Measurements from ENCODE around the gene SLC2A11.
A peak's percentile ranks its signal among the peaks of the same experiment; 100 is the strongest.
"Not testable (repeated sequence)": the region's sequence is repeated elsewhere in the genome, so short reads cannot be mapped to it uniquely, and the experiment has no call there.

The SLC2A11 gene

GRCh38 chr22:23847991-23848864 lies 9.4 kb upstream of the SLC2A11 start:
- no peaks in the 10 kb centered on the region for H3K36me3 ChIP-seq (ENCODE audit: control insufficient read depth, insufficient read depth, low read length)
- H3K9ac ChIP-seq (ENCODE audit: low read length): no peak overlapping the region
- no peaks in the 10 kb centered on the region for H3K9me3 ChIP-seq (ENCODE audit: control insufficient read depth, insufficient read depth, low read depth, low read length)
- no peak overlapping the region for H3K4me3 ChIP-seq (ENCODE audit: low read depth, low read length)
- peaks cover 42% of the 10 kb centered on the region for H3K4me1 ChIP-seq (ENCODE audit: control insufficient read depth, insufficient read depth, low read length)
- H3K27ac ChIP-seq (ENCODE audit: low read depth, low read length): no peak overlapping the region
- no peaks in the 10 kb centered on the region for H3K27me3 ChIP-seq (ENCODE audit: control insufficient read depth, insufficient read depth, low read length)

- Histone ChIP-seq H3K36me3 (ENCODE audit: control insufficient read depth, insufficient read depth, low read length) (no peaks in the 10 kb centered on the region), H3K4me1 (ENCODE audit: control insufficient read depth, insufficient read depth, low read length) (peaks cover 42% of the 10 kb centered on the region), H3K9me3 (ENCODE audit: control insufficient read depth, insufficient read depth, low read depth, low read length) (no peaks in the 10 kb centered on the region), H3K4me3 (ENCODE audit: low read depth, low read length) (peak overlapping the region; percentile 30; the same call in 1 of the 2 replicates), H3K27me3 (ENCODE audit: control insufficient read depth, insufficient read depth, low read length) (no peaks in the 10 kb centered on the region), H3K9ac (ENCODE audit: low read length) (peak overlapping the region; percentile 21), H3K27ac (ENCODE audit: low read depth, low read length) (no peak overlapping the region)
Measured at GRCh38 chr22:23849009-23850006, 8.4 kb upstream of the SLC2A11 start.

GRCh38 chr22:23850136-23850611 lies 7.5 kb upstream of the SLC2A11 start:
- no peak overlapping the region for H3K27ac ChIP-seq (ENCODE audit: low read depth, low read length)

GRCh38 chr22:23856721-23857605 lies 712 bp upstream of the SLC2A11 start:
- H3K36me3 ChIP-seq (ENCODE audit: control insufficient read depth, insufficient read depth, low read length): no peaks in the 10 kb centered on the region
- H3K9ac ChIP-seq (ENCODE audit: low read length): peak overlapping the region; percentile 59
- no peak overlapping the region; the same call in 1 of the 2 replicates for H3K27ac ChIP-seq (ENCODE audit: low read depth, low read length)
- H3K4me3 ChIP-seq (ENCODE audit: low read depth, low read length): peak overlapping the region; percentile 69
- H3K9me3 ChIP-seq (ENCODE audit: control insufficient read depth, insufficient read depth, low read depth, low read length): no peaks in the 10 kb centered on the region
- H3K4me1 ChIP-seq (ENCODE audit: control insufficient read depth, insufficient read depth, low read length): peaks cover 10% of the 10 kb centered on the region; the same call in 1 of the 2 replicates
- no peaks in the 10 kb centered on the region for H3K27me3 ChIP-seq (ENCODE audit: control insufficient read depth, insufficient read depth, low read length)

More at GRCh38 chr22:23850136-23850611, 7.5 kb upstream of the SLC2A11 start:
- peaks cover 38% of the 10 kb centered on the region for H3K4me1 ChIP-seq (ENCODE audit: control insufficient read depth, insufficient read depth, low read length)
- H3K9ac ChIP-seq (ENCODE audit: low read length): no peak overlapping the region
- no peak overlapping the region for H3K4me3 ChIP-seq (ENCODE audit: low read depth, low read length)
- no peaks in the 10 kb centered on the region for H3K9me3 ChIP-seq (ENCODE audit: control insufficient read depth, insufficient read depth, low read depth, low read length)
- H3K27me3 ChIP-seq (ENCODE audit: control insufficient read depth, insufficient read depth, low read length): no peaks in the 10 kb centered on the region
- no peaks in the 10 kb centered on the region for H3K36me3 ChIP-seq (ENCODE audit: control insufficient read depth, insufficient read depth, low read length)

- Histone ChIP-seq H3K36me3 (ENCODE audit: control insufficient read depth, insufficient read depth, low read length) (peaks cover 3% of the 10 kb centered on the region; the same call in 1 of the 2 replicates), H3K4me1 (ENCODE audit: control insufficient read depth, insufficient read depth, low read length) (peaks cover 10% of the 10 kb centered on the region; the same call in 1 of the 2 replicates), H3K27me3 (ENCODE audit: control insufficient read depth, insufficient read depth, low read length) (no peaks in the 10 kb centered on the region), H3K9me3 (ENCODE audit: control insufficient read depth, insufficient read depth, low read depth, low read length) (no peaks in the 10 kb centered on the region), H3K9ac (ENCODE audit: low read length) (no peak overlapping the region), H3K4me3 (ENCODE audit: low read depth, low read length) (peak overlapping the region; percentile 69), H3K27ac (ENCODE audit: low read depth, low read length) (no peak overlapping the region)
Measured at GRCh38 chr22:23858484-23858815, 775 bp downstream of the SLC2A11 start.

- H3K36me3 ChIP-seq (ENCODE audit: control insufficient read depth, insufficient read depth, low read length): peaks cover 3% of the 10 kb centered on the region; the same call in 1 of the 2 replicates
- no peak overlapping the region for H3K4me3 ChIP-seq (ENCODE audit: low read depth, low read length)
- H3K9ac ChIP-seq (ENCODE audit: low read length): no peak overlapping the region
- no peaks in the 10 kb centered on the region for H3K27me3 ChIP-seq (ENCODE audit: control insufficient read depth, insufficient read depth, low read length)
- H3K9me3 ChIP-seq (ENCODE audit: control insufficient read depth, insufficient read depth, low read depth, low read length): no peaks in the 10 kb centered on the region
- H3K27ac ChIP-seq (ENCODE audit: low read depth, low read length): no peak overlapping the region
- peaks cover 10% of the 10 kb centered on the region; the same call in 1 of the 2 replicates for H3K4me1 ChIP-seq (ENCODE audit: control insufficient read depth, insufficient read depth, low read length)
Measured at GRCh38 chr22:23859201-23859600, 1.5 kb downstream of the SLC2A11 start.

GRCh38 chr22:23860187-23860586 lies 2.5 kb downstream of the SLC2A11 start:
- not testable (repeated sequence) for H3K27ac ChIP-seq (ENCODE audit: low read depth, low read length); H3K4me1 ChIP-seq (ENCODE audit: control insufficient read depth, insufficient read depth, low read length); H3K27me3 ChIP-seq (ENCODE audit: control insufficient read depth, insufficient read depth, low read length); H3K9ac ChIP-seq (ENCODE audit: low read length); H3K9me3 ChIP-seq (ENCODE audit: control insufficient read depth, insufficient read depth, low read depth, low read length); H3K36me3 ChIP-seq (ENCODE audit: control insufficient read depth, insufficient read depth, low read length); H3K4me3 ChIP-seq (ENCODE audit: low read depth, low read length)

- H3K36me3 ChIP-seq (ENCODE audit: control insufficient read depth, insufficient read depth, low read length): peaks cover 3% of the 10 kb centered on the region; the same call in 1 of the 2 replicates
- peaks cover 6% of the 10 kb centered on the region; the same call in 1 of the 2 replicates for H3K4me1 ChIP-seq (ENCODE audit: control insufficient read depth, insufficient read depth, low read length)
- H3K9ac ChIP-seq (ENCODE audit: low read length): no peak overlapping the region
- H3K4me3 ChIP-seq (ENCODE audit: low read depth, low read length): no peak overlapping the region
- H3K27ac ChIP-seq (ENCODE audit: low read depth, low read length): no peak overlapping the region
- no peaks in the 10 kb centered on the region for H3K27me3 ChIP-seq (ENCODE audit: control insufficient read depth, insufficient read depth, low read length)
- no peaks in the 10 kb centered on the region for H3K9me3 ChIP-seq (ENCODE audit: control insufficient read depth, insufficient read depth, low read depth, low read length)
Measured at GRCh38 chr22:23862103-23862502, 4.4 kb downstream of the SLC2A11 start.

GRCh38 chr22:23864499-23865154 lies 7.0 kb downstream of the SLC2A11 start:
- H3K4me3 ChIP-seq (ENCODE audit: low read depth, low read length); H3K4me1 ChIP-seq (ENCODE audit: control insufficient read depth, insufficient read depth, low read length); H3K9ac ChIP-seq (ENCODE audit: low read length); H3K9me3 ChIP-seq (ENCODE audit: control insufficient read depth, insufficient read depth, low read depth, low read length); H3K27ac ChIP-seq (ENCODE audit: low read depth, low read length); H3K27me3 ChIP-seq (ENCODE audit: control insufficient read depth, insufficient read depth, low read length): not testable (repeated sequence)
- peaks cover 24% of the 10 kb centered on the region for H3K36me3 ChIP-seq (ENCODE audit: control insufficient read depth, insufficient read depth, low read length)

- Histone ChIP-seq H3K27me3 (ENCODE audit: control insufficient read depth, insufficient read depth, low read length) (no peaks in the 10 kb centered on the region), H3K27ac (ENCODE audit: low read depth, low read length) (no peak overlapping the region), H3K36me3 (ENCODE audit: control insufficient read depth, insufficient read depth, low read length) (peaks cover 27% of the 10 kb centered on the region)
Measured at GRCh38 chr22:23868580-23868979, 10.9 kb downstream of the SLC2A11 start.

More at GRCh38 chr22:23868580-23868979, 10.9 kb downstream of the SLC2A11 start:
- no peaks in the 10 kb centered on the region for H3K9me3 ChIP-seq (ENCODE audit: control insufficient read depth, insufficient read depth, low read depth, low read length)
- no peak overlapping the region for H3K4me3 ChIP-seq (ENCODE audit: low read depth, low read length)
- H3K9ac ChIP-seq (ENCODE audit: low read length): no peak overlapping the region
- no peaks in the 10 kb centered on the region for H3K4me1 ChIP-seq (ENCODE audit: control insufficient read depth, insufficient read depth, low read length)

All from HUES6 (cell line).